ENCODE measurements around the gene CYP1B1.

- TF ChIP-seq CTCF (IDR thresholded peaks at IDR 0.05) (no peak), POLR2A (IDR thresholded peaks at IDR 0.05) (no peak)
These were observed 37.3 kb downstream of the CYP1B1 start for GRCh38 chr2:38038682-38039081.

Data from thyroid gland (tissue), 4 donors.